GM19372 (cell line): ENCODE data around the gene COL16A1.
A peak's percentile ranks its signal among the peaks of the same experiment; 100 is the strongest.

Source experiments
- ATAC-seq: cut with Tn5 transposase; IDR thresholded peaks from one replicate; pipeline ENCODE4 v1.9.1; 2021; ENCODE audit warnings: mild to moderate bottlenecking, low read depth, moderate library complexity; ENCODE audit not compliant: unreplicated experiment

COL16A1 gene

GRCh38 chr1:31614414-31615005 is 89.3 kb downstream of the COL16A1 start:
- ATAC-seq: no peak

- no peak for ATAC-seq
Measured at GRCh38 chr1:31609514-31610118, 94.2 kb downstream of the COL16A1 start.

- no peak for ATAC-seq
Measured at GRCh38 chr1:31607360-31607759, 96.5 kb downstream of the COL16A1 start.

GRCh38 chr1:31605908-31606427 is 97.8 kb downstream of the COL16A1 start:
- ATAC-seq: peak; percentile 91
